Uterus (tissue), 2 donors: Measurements from ENCODE around the gene TXNDC11.

Experiments used
- CTCF ChIP-seq, 4 experiments: fragments of 200-600 bp in 2 of 4; fragments of 450-650 bp in 2 of 4; sonication (generic) in 2 of 4; IDR thresholded peaks; one replicate each; pipeline ENCODE4 v1.5.1; 2016 to 2019; ENCODE audit warnings: antibody characterized with exemption in 4 of 4, mild to moderate bottlenecking in 2 of 4, moderate library complexity in 1 of 4
- POLR2A ChIP-seq, 2 donors: fragments of 450-650 bp; IDR thresholded peaks; one replicate each; pipeline ENCODE4 v1.6.1; 2016; ENCODE audit warnings: antibody characterized with exemption in 2 of 2, mild to moderate bottlenecking in 1 of 2, moderate library complexity in 1 of 2

- TF ChIP-seq CTCF (IDR thresholded peaks at IDR 0.05) (no peak), POLR2A (IDR thresholded peaks at IDR 0.05) (no peak)
These were observed 19.8 kb upstream of the TXNDC11 start for GRCh38 chr16:11762431-11762830.
